ENCODE measurements around the gene ARID5B.

DNA sequence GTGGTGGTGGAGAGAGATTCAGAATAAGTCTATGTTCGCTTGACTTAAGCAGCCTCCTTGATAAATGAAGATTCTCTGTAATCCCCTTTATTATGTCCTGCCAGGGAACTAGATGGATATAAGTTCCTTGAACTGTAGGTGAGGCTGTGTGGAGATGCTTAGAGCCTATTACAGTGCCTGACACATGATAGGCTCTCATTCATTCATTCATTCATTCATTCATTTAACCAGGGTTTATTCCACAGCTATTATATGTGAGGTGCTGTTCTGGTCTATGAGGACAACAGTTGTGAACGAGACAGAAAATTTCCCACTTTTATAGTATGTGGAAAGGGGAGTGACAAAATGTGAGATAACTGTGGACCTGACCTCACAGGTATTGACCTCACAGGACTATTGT lies 105.6 kb downstream of the ARID5B start:
- TF ChIP-seq, protein P1, sequence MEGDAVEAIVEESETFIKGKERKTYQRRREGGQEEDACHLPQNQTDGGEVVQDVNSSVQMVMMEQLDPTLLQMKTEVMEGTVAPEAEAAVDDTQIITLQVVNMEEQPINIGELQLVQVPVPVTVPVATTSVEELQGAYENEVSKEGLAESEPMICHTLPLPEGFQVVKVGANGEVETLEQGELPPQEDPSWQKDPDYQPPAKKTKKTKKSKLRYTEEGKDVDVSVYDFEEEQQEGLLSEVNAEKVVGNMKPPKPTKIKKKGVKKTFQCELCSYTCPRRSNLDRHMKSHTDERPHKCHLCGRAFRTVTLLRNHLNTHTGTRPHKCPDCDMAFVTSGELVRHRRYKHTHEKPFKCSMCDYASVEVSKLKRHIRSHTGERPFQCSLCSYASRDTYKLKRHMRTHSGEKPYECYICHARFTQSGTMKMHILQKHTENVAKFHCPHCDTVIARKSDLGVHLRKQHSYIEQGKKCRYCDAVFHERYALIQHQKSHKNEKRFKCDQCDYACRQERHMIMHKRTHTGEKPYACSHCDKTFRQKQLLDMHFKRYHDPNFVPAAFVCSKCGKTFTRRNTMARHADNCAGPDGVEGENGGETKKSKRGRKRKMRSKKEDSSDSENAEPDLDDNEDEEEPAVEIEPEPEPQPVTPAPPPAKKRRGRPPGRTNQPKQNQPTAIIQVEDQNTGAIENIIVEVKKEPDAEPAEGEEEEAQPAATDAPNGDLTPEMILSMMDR (IDR thresholded peaks at IDR 0.05; ENCODE audit: low read length): no peak
- no peak for TF ChIP-seq EZH2phosphoT487 (IDR thresholded peaks at IDR 0.05; ENCODE audit: low read length)
